K562 (cell line): Measurements from ENCODE around the gene RBM34. TPM values are rescaled to one million over a fixed set of nuclear protein-coding genes. Genes with fewer than 3 reads are reported as not detected.

Experiments
- ATAC-seq: fragments of 200-7000 bp; cut with Tn5 transposase; 3 replicates; pipeline ENCODE4 v1.9.1; 2020; ENCODE audit warnings: moderate library complexity
- BruUV-seq: library from RNA; stranded (reverse); fragments of 400-500 nt; replicated peaks from 2 replicates; lab custom pipeline; 2021; lab: Mats Ljungman, UMichigan
- CTCF ChIA-PET: fragments of 300-600 bp; formaldehyde crosslinking; extraction: SDS; loops from one replicate; lab custom pipeline; 2021; ENCODE audit warnings: low intra/inter-chr PET ratio; lab: Yijun Ruan, JAX
- POLR2A ChIA-PET: fragments of 300-600, 350-650 bp; sonication (Branson Sonifier 250); formaldehyde crosslinking; extraction: SDS; loops from one replicate; lab custom pipeline; 2021; ENCODE audit warnings: antibody characterized with exemption, inconsistent platforms; lab: Yijun Ruan, JAX
- DNase-seq, 4 experiments: peaks; one replicate each; pipeline versions ENCODE4 v3.0.0 to v3.0.0-alpha.2; 2011 to 2018; ENCODE audit warnings: low spot score in 3 of 4, mixed read lengths in 3 of 4; ENCODE audit errors: extremely low read depth in 1 of 4
- FAIRE-seq: peaks from 2 replicates; lab custom pipeline; 2011; peaks lifted over from hg19 to GRCh38; lab: Jason Lieb, UNC
- H2AFZ ChIP-seq: 2 replicates; pipeline ENCODE4 v1.6.0; 2011; ENCODE audit warnings: low read depth, low read length, control low read depth, inconsistent platforms
- H3K27ac ChIP-seq: fragments of 200-600 bp; 3 replicates; pipeline ENCODE4 v1.8.0; 2011; ENCODE audit warnings: low read depth, mild to moderate bottlenecking, control low read depth, inconsistent platforms, low read length, moderate library complexity, mixed read lengths; ENCODE audit errors: extremely low read depth
- H3K27me3 ChIP-seq, 2 experiments: fragments of 300-600 bp in 1 of 2; 2 replicates in 1 of 2; 3 replicates in 1 of 2; pipeline versions ENCODE4 v1.6.0 to v1.8.0; 2011; ENCODE audit warnings: inconsistent platforms in 2 of 2, low read length in 2 of 2, mild to moderate bottlenecking in 1 of 2, mixed read lengths in 1 of 2, moderate library complexity in 1 of 2; ENCODE audit not compliant: control insufficient read depth in 2 of 2, insufficient read depth in 2 of 2
- H3K36me3 ChIP-seq: fragments of 300-600 bp; 3 replicates; pipeline ENCODE4 v1.8.0; 2011; ENCODE audit warnings: mild to moderate bottlenecking, low read length, inconsistent platforms; ENCODE audit not compliant: control insufficient read depth, insufficient read depth
- H3K4me1 ChIP-seq, 2 experiments: fragments of 200-600 bp in 1 of 2; replicated peaks in 1 of 2; 2 replicates in 1 of 2; 3 replicates in 1 of 2; pipeline versions ENCODE4 v1.5.1 to v1.8.0; 2011; ENCODE audit warnings: inconsistent platforms in 2 of 2, low read length in 2 of 2, mild to moderate bottlenecking in 1 of 2, mixed read lengths in 1 of 2, moderate library complexity in 1 of 2; ENCODE audit not compliant: control insufficient read depth in 2 of 2, insufficient read depth in 2 of 2
- H3K4me2 ChIP-seq: 2 replicates; pipeline ENCODE4 v1.6.1; 2011; ENCODE audit warnings: low read length, control low read depth, inconsistent platforms, mixed read lengths; ENCODE audit not compliant: insufficient read depth
- H3K4me3 ChIP-seq: fragments of 200-600 bp; sonication (generic), shearing (Covaris generic); 2 replicates; pipeline ENCODE4 v1.5.1; 2016; ENCODE audit warnings: control low read depth, inconsistent platforms
- H3K79me2 ChIP-seq: fragments of 200-600 bp; 3 replicates; pipeline ENCODE4 v1.8.0; 2011; ENCODE audit warnings: low read length, inconsistent platforms; ENCODE audit not compliant: control insufficient read depth, insufficient read depth
- H3K9ac ChIP-seq, 2 experiments: 2 replicates each; pipeline versions ENCODE4 v1.6.0 to v1.6.1; 2011; ENCODE audit warnings: low read depth in 2 of 2, low read length in 2 of 2, control low read depth in 1 of 2, inconsistent platforms in 1 of 2, mild to moderate bottlenecking in 1 of 2, mixed read lengths in 1 of 2; ENCODE audit not compliant: insufficient read depth in 1 of 2
- H3K9me1 ChIP-seq: one replicate; pipeline ENCODE4 v1.6.0; 2011; ENCODE audit warnings: inconsistent platforms, mild to moderate bottlenecking, low read length, moderate library complexity; ENCODE audit not compliant: control insufficient read depth, insufficient read depth
- H3K9me3 ChIP-seq: replicated peaks from 2 replicates; pipeline ENCODE4 v1.5.1; 2011; ENCODE audit warnings: low read depth, low read length, inconsistent platforms; ENCODE audit not compliant: control insufficient read depth, insufficient read depth
- H4K20me1 ChIP-seq: replicated peaks from 2 replicates; pipeline ENCODE4 v1.6.1; 2011; ENCODE audit warnings: low read length, inconsistent platforms, mixed read lengths; ENCODE audit not compliant: control insufficient read depth, insufficient read depth
- ATF1 ChIP-seq, 2 experiments: fragments of 450-650 bp in 1 of 2; IDR thresholded peaks; 2 replicates each; pipeline ENCODE4 v1.6.1; 2016; ENCODE audit warnings: missing compliant biosample characterization in 1 of 2, missing genetic modification characterization in 1 of 2
- CEBPB ChIP-seq: fragments of 450-650 bp; IDR thresholded peaks from 2 replicates; pipeline ENCODE4 v1.6.1; 2016; ENCODE audit warnings: missing genetic modification characterization, missing compliant biosample characterization
- E2F3 ChIP-seq: fragments of 250-450 bp; sonication (Bioruptor Pico); IDR thresholded peaks from 2 replicates; pipeline ENCODE4 v1.4.0; 2020; ENCODE audit warnings: mild to moderate bottlenecking
- FOXK2 ChIP-seq, 2 experiments: fragments of 450-650 bp; IDR thresholded peaks in 1 of 2; conservative IDR thresholded peaks in 1 of 2; 2 replicates each; pipeline ENCODE4 v1.6.1; 2016; ENCODE audit warnings: low read depth in 2 of 2, mild to moderate bottlenecking in 1 of 2
- GABPB1 ChIP-seq: sonication (generic); formaldehyde crosslinking; IDR thresholded peaks from 2 replicates; pipeline ENCODE4 v1.8.0; 2022; ENCODE audit warnings: mild to moderate bottlenecking, missing genetic modification reagents
- GTF2F1 ChIP-seq: IDR thresholded peaks from 2 replicates; pipeline ENCODE4 v1.6.1; 2011; ENCODE audit warnings: low read depth, low read length, improper control_type of control experiment
- HIVEP1 ChIP-seq: fragments of 250-450 bp; sonication (Bioruptor Pico); IDR thresholded peaks from 2 replicates; pipeline ENCODE4 v1.4.0; 2020; ENCODE audit warnings: mild to moderate bottlenecking
- SMARCA4 ChIP-seq: fragments of 450-650 bp; IDR thresholded peaks from 2 replicates; pipeline ENCODE4 v1.6.1; 2016
- STAG1 ChIP-seq: sonication (generic); formaldehyde crosslinking; IDR thresholded peaks from 2 replicates; pipeline ENCODE4 v1.5.0; 2020; ENCODE audit warnings: missing genetic modification reagents, borderline replicate concordance
- TBP ChIP-seq: optimal IDR thresholded peaks from 2 replicates; pipeline ENCODE3; 2011; ENCODE audit warnings: low read depth, low read length, improper control_type of control experiment
- in situ Hi-C: fragments of 300-500 bp; cut with MboI; formaldehyde crosslinking; loops from 4 replicates; pipeline ENCODE4 v1.15.0; 2018; ENCODE audit warnings: inconsistent platforms, mixed read lengths
- intact Hi-C: fragments of 100-400 bp; cut with micrococcal nuclease; formaldehyde crosslinking; loops from 2 replicates; pipeline ENCODE4 v1.14.2; 2022
- polyA plus RNA-seq, 8 experiments: library from polyadenylated mRNA; depleted of rRNA in 4 of 8; stranded (reverse) in 5 of 8; unstranded in 3 of 8; fragments of >200 nt; fragmentation: Nextera tagmentation in 2 of 8; fragmentation: Illumina TruSeq in 1 of 8; extraction: Ambion mirVana in 2 of 8; extraction: Trizol in 1 of 8; gene quantifications; 2 replicates each; pipeline versions ENCODE4 v1.2.1 to v1.2.3, GENCODE V29; 2011 to 2014; ENCODE audit warnings: inconsistent platforms in 1 of 8, missing spikeins in 1 of 8
- total RNA-seq, 7 experiments: library from RNA; depleted of rRNA in 6 of 7; stranded (reverse); fragments of >200 nt in 6 of 7; fragmentation: Illumina TruSeq in 2 of 7; extraction: Trizol in 2 of 7; gene quantifications; 2 replicates each; pipeline versions ENCODE4 v1.2.1 to v1.2.3, GENCODE V29; 2011 to 2021; ENCODE audit warnings: low replicate concordance in 1 of 7
- TF ChIP-seq, protein P1 (sequence below), 2 experiments: IDR thresholded peaks; 2 replicates each; pipeline ENCODE4 v1.6.1; 2011; ENCODE audit warnings: borderline replicate concordance in 1 of 2, control low read depth in 1 of 2, low read depth in 1 of 2, low read length in 1 of 2, mild to moderate bottlenecking in 1 of 2, mixed read lengths in 1 of 2, moderate library complexity in 1 of 2; ENCODE audit not compliant: insufficient read depth in 1 of 2, insufficient read length in 1 of 2, poor library complexity in 1 of 2, severe bottlenecking in 1 of 2; ENCODE audit errors: extremely low read depth in 1 of 2
- TF ChIP-seq, protein P2 (sequence below): fragments of 250-450 bp; sonication (Bioruptor Pico); IDR thresholded peaks from 2 replicates; pipeline ENCODE4 v1.5.0; 2021

Gene RBM34
- total and polyA plus RNA-seq, 9 of the 15 experiments (the other 6 are each of a cell fraction or from before 2014, with no cell fraction given): 64.0 to 178 (median 124) TPM

DNA sequence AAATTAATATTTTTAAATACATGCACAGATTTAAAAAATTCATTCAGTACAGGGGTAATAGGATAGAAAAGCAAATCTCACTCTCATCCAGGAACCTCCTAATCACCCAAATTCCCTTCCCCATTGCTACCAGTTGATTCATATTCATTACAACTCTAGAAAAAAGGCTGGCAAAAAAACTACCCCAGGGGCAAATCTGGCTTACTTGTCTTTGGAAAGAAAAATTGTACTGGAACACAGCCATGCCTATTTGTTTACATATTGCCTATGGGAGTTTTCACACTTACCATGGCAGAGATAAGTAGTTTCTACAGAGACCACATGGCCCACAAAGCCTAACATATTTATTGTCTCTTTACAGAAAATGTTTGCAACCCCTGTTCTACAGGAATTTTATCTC is 8.9 kb upstream of the RBM34 start:
- Histone ChIP-seq H3K36me3 (peaks cover 68% of the 10 kb centered on the region), H3K4me1 (no peaks in the 10 kb centered on the region), H3K27me3 (no peaks in the 10 kb centered on the region), H4K20me1 (no peaks in the 10 kb centered on the region), H3K79me2 (no peaks in the 10 kb centered on the region), H3K4me3 (no peak overlapping the region), H3K4me2 (no peak overlapping the region), H3K9ac (no peak overlapping the region), H3K9me3 (no peaks in the 10 kb centered on the region), H2AFZ (no peak overlapping the region), H3K9me1 (no peaks in the 10 kb centered on the region), H3K27ac (no peak overlapping the region)
- BruUV-seq: no TSS peak
- ATAC-seq: no peak
- FAIRE-seq: no peak
- intact Hi-C loops: no loop called here
- no peak for TF ChIP-seq GABPB1
- no peak for TF ChIP-seq SMARCA4
- no peak for TF ChIP-seq TBP
- TF ChIP-seq FOXK2 (conservative IDR thresholded peaks at IDR 0.05 in 1 of 2, IDR thresholded peaks at IDR 0.05 in 1 of 2; ENCODE audit: low read depth in 2 of 2): no peak
- TF ChIP-seq HIVEP1 (CRISPR knock-in tag): no peak
- TF ChIP-seq STAG1 (CRISPR knock-in tag): no peak
- TF ChIP-seq CEBPB (tag): no peak
- TF ChIP-seq GTF2F1: no peak
- TF ChIP-seq, protein P1, sequence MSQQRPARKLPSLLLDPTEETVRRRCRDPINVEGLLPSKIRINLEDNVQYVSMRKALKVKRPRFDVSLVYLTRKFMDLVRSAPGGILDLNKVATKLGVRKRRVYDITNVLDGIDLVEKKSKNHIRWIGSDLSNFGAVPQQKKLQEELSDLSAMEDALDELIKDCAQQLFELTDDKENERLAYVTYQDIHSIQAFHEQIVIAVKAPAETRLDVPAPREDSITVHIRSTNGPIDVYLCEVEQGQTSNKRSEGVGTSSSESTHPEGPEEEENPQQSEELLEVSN (IDR thresholded peaks at IDR 0.05; ENCODE audit: borderline replicate concordance in 1 of 2, extremely low read depth in 1 of 2, insufficient read depth in 1 of 2, insufficient read length in 1 of 2, low read depth in 1 of 2, low read length in 1 of 2, poor library complexity in 1 of 2, severe bottlenecking in 1 of 2): no peak
- no peak for TF ChIP-seq ATF1 (CRISPR knock-in tag; IDR thresholded peaks at IDR 0.05)
- no peak for TF ChIP-seq ATF1 (tag; IDR thresholded peaks at IDR 0.05)
- TF ChIP-seq E2F3 (CRISPR knock-in tag): no peak
- TF ChIP-seq, protein P2, sequence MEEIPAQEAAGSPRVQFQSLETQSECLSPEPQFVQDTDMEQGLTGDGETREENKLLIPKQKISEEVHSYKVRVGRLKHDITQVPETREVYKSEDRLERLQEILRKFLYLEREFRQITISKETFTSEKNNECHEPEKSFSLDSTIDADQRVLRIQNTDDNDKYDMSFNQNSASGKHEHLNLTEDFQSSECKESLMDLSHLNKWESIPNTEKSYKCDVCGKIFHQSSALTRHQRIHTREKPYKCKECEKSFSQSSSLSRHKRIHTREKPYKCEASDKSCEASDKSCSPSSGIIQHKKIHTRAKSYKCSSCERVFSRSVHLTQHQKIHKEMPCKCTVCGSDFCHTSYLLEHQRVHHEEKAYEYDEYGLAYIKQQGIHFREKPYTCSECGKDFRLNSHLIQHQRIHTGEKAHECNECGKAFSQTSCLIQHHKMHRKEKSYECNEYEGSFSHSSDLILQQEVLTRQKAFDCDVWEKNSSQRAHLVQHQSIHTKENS (CRISPR knock-in tag): no peak
- ChIA-PET POLR2A (interaction anchor here (1.1 kb wide), 1 partner anchor 13 kb away, joined by 3 read pairs; no protein-coding TSS in a partner anchor), CTCF (no interaction called here)
- in situ Hi-C loops: no loop called here
- DNase-seq: no peak
